ENCODE measurements around the gene ING1.

The ING1 gene

DNA sequence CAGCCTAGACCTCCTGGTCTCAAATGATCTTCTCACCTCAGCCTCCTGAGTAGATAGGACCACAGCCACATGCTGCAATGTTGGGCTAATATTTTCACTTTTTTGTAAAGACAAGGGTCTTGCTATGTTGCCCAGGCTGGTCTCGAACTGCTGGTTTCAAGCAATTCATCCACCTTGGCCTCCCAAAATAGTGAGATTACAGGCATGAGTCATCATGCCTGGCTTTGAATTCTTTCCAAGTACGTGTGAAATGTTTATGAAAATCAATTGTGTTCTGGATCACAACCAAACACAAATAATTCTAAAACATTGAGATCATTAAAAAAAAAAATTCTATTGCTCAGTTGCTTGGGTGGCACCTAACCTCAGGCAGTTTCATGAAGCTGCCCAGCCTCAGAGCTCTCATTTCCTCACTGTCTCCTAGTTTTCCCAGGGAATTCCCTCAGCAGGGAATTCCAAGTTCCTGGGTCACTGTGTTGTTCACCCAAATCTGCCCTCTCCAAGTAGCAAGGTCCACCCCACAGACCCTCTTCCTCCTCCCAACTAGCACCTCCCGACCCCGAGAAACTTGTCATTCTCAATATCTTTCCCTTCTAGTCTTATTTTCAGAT is 44.8 kb downstream of the ING1 start:
- Histone ChIP-seq H2BK5ac (ENCODE audit: low read depth, low read length, poor library complexity) (no peak overlapping the region), H3K27me3 (ENCODE audit: insufficient read depth, low read length) (no peaks in the 10 kb centered on the region), H3K9ac (ENCODE audit: low read length) (no peak overlapping the region), H3K23ac (ENCODE audit: low read length) (no peak overlapping the region), H3K4me3 (ENCODE audit: low read depth, low read length) (no peak overlapping the region), H3K18ac (ENCODE audit: low read length) (no peak overlapping the region), H3K4ac (ENCODE audit: low read depth, low read length) (no peak overlapping the region), H3K36me3 (ENCODE audit: control insufficient read depth in 1 of 2, insufficient read depth in 2 of 2, low read length in 2 of 2) (no peaks in the 10 kb centered on the region), H3K4me1 (ENCODE audit: control insufficient read depth in 1 of 2, insufficient read depth in 2 of 2, low read length in 2 of 2) (no peaks in the 10 kb centered on the region), H2AFZ (ENCODE audit: insufficient read depth, low read length, poor library complexity) (no peak overlapping the region), H2BK120ac (ENCODE audit: insufficient read depth, low read length, poor library complexity) (no peak overlapping the region), H3K9me3 (ENCODE audit: insufficient read depth, low read depth, low read length) (no peaks in the 10 kb centered on the region), H3K4me2 (ENCODE audit: low read length) (no peak overlapping the region), H3K14ac (ENCODE audit: low read length) (no peak overlapping the region), H4K8ac (ENCODE audit: low read depth, low read length) (no peak overlapping the region), H2BK12ac (ENCODE audit: low read length) (no peak overlapping the region), H4K12ac (ENCODE audit: low read depth, low read length) (no peak overlapping the region), H3K27ac (ENCODE audit: low read depth, low read length) (no peak overlapping the region), H2AK5ac (ENCODE audit: low read length) (no peak overlapping the region), H3K79me2 (ENCODE audit: control insufficient read depth, insufficient read depth, low read length, poor library complexity) (no peaks in the 10 kb centered on the region), H3K79me1 (ENCODE audit: low read length) (no peaks in the 10 kb centered on the region), H4K91ac (ENCODE audit: low read depth, low read length) (no peak overlapping the region)
- DNase-seq = no peak
- WGBS (ENCODE audit: extremely low coverage, insufficient coverage, insufficient read length) = no CpG with 5 or more reads among the region's 4 CpGs

DNA sequence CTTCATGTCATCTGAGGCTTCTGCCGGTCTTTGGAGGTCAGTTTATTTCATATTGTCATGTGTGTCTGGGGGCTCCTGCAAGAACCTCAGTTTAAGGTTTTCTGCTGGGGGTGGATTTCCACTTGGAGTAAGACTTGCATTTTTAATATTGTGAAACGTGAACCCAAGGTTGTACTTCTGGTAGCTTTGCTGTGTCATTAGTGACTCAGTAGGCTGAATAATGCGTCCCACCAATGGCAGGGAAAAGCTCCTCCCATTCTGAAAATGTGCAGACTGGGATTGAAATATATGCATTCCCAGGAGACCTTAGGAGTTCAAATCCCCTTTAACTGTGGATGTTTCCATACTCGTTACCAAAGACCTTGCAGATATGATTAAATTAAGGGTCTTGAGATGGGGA is 46.2 kb downstream of the ING1 start:
- no peak overlapping the region for H3K4ac ChIP-seq (ENCODE audit: low read depth, low read length)
- H3K9me3 ChIP-seq (ENCODE audit: insufficient read depth, low read depth, low read length) = no peaks in the 10 kb centered on the region
- no peaks in the 10 kb centered on the region for H3K79me1 ChIP-seq (ENCODE audit: low read length)
- no peak overlapping the region for H4K8ac ChIP-seq (ENCODE audit: low read depth, low read length)
- H3K9ac ChIP-seq (ENCODE audit: low read length) = no peak overlapping the region
- no peak overlapping the region for H2AFZ ChIP-seq (ENCODE audit: insufficient read depth, low read length, poor library complexity)
- H3K27ac ChIP-seq (ENCODE audit: low read depth, low read length) = no peak overlapping the region
- H2BK120ac ChIP-seq (ENCODE audit: insufficient read depth, low read length, poor library complexity) = no peak overlapping the region
- WGBS (ENCODE audit: extremely low coverage, insufficient coverage, insufficient read length) = no CpG with 5 or more reads among the region's 4 CpGs
- H3K18ac ChIP-seq (ENCODE audit: low read length) = no peak overlapping the region
- H3K27me3 ChIP-seq (ENCODE audit: insufficient read depth, low read length) = no peaks in the 10 kb centered on the region
- H4K12ac ChIP-seq (ENCODE audit: low read depth, low read length) = no peak overlapping the region
- H3K4me3 ChIP-seq (ENCODE audit: low read depth, low read length) = no peak overlapping the region
- no peak for DNase-seq
- H3K36me3 ChIP-seq (ENCODE audit: control insufficient read depth in 1 of 2, insufficient read depth in 2 of 2, low read length in 2 of 2) = no peaks in the 10 kb centered on the region
- H3K14ac ChIP-seq (ENCODE audit: low read length) = no peak overlapping the region
- H3K4me1 ChIP-seq (ENCODE audit: control insufficient read depth in 1 of 2, insufficient read depth in 2 of 2, low read length in 2 of 2) = no peaks in the 10 kb centered on the region
- H2BK5ac ChIP-seq (ENCODE audit: low read depth, low read length, poor library complexity) = no peak overlapping the region
- H4K91ac ChIP-seq (ENCODE audit: low read depth, low read length) = no peak overlapping the region
- no peak overlapping the region for H3K4me2 ChIP-seq (ENCODE audit: low read length)
- H3K23ac ChIP-seq (ENCODE audit: low read length) = no peak overlapping the region
- H3K79me2 ChIP-seq (ENCODE audit: control insufficient read depth, insufficient read depth, low read length, poor library complexity) = no peaks in the 10 kb centered on the region
- H2BK12ac ChIP-seq (ENCODE audit: low read length) = no peak overlapping the region
- H2AK5ac ChIP-seq (ENCODE audit: low read length) = no peak overlapping the region

DNA sequence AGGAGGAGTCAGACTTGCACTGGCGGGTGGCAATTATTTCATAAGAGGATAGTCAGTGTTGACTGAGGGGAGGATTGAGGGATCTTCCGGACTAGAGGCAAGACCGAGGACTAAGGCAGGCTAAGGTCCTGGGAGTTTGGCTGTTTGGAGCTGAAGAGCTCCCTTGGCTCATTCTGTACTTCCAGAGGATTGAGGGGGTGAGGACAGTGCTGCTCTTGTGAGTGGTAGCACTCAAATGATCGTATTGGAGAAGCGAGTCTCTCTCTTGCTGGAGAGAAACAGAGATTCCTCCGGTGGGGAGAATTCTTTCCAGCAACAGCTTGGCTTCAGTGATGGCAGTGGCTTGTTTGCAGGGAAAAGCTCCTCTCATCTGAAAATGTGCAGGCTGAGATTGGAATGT is 47.1 kb downstream of the ING1 start:
- no peaks in the 10 kb centered on the region for H3K79me1 ChIP-seq (ENCODE audit: low read length)
- no peak overlapping the region for H4K91ac ChIP-seq (ENCODE audit: low read depth, low read length)
- no peak for DNase-seq
- H3K79me2 ChIP-seq (ENCODE audit: control insufficient read depth, insufficient read depth, low read length, poor library complexity) = no peaks in the 10 kb centered on the region
- no peak overlapping the region for H4K8ac ChIP-seq (ENCODE audit: low read depth, low read length)
- no peak overlapping the region for H3K23ac ChIP-seq (ENCODE audit: low read length)
- no peaks in the 10 kb centered on the region for H3K27me3 ChIP-seq (ENCODE audit: insufficient read depth, low read length)
- no peak overlapping the region for H3K9ac ChIP-seq (ENCODE audit: low read length)
- no peak overlapping the region for H2BK120ac ChIP-seq (ENCODE audit: insufficient read depth, low read length, poor library complexity)
- no peak overlapping the region for H3K14ac ChIP-seq (ENCODE audit: low read length)
- no peak overlapping the region for H2AK5ac ChIP-seq (ENCODE audit: low read length)
- no peak overlapping the region for H2BK12ac ChIP-seq (ENCODE audit: low read length)
- no peak overlapping the region for H2BK5ac ChIP-seq (ENCODE audit: low read depth, low read length, poor library complexity)
- no peak overlapping the region for H3K4ac ChIP-seq (ENCODE audit: low read depth, low read length)
- no peak overlapping the region for H4K12ac ChIP-seq (ENCODE audit: low read depth, low read length)
- no CpG with 5 or more reads among the region's 6 CpGs for WGBS (ENCODE audit: extremely low coverage, insufficient coverage, insufficient read length)
- H3K4me1 ChIP-seq (ENCODE audit: control insufficient read depth in 1 of 2, insufficient read depth in 2 of 2, low read length in 2 of 2) = no peaks in the 10 kb centered on the region
- no peak overlapping the region for H3K4me2 ChIP-seq (ENCODE audit: low read length)
- no peaks in the 10 kb centered on the region for H3K36me3 ChIP-seq (ENCODE audit: control insufficient read depth in 1 of 2, insufficient read depth in 2 of 2, low read length in 2 of 2)
- no peaks in the 10 kb centered on the region for H3K9me3 ChIP-seq (ENCODE audit: insufficient read depth, low read depth, low read length)
- no peak overlapping the region for H3K27ac ChIP-seq (ENCODE audit: low read depth, low read length)
- no peak overlapping the region for H2AFZ ChIP-seq (ENCODE audit: insufficient read depth, low read length, poor library complexity)
- no peak overlapping the region for H3K4me3 ChIP-seq (ENCODE audit: low read depth, low read length)
- no peak overlapping the region for H3K18ac ChIP-seq (ENCODE audit: low read length)

DNA sequence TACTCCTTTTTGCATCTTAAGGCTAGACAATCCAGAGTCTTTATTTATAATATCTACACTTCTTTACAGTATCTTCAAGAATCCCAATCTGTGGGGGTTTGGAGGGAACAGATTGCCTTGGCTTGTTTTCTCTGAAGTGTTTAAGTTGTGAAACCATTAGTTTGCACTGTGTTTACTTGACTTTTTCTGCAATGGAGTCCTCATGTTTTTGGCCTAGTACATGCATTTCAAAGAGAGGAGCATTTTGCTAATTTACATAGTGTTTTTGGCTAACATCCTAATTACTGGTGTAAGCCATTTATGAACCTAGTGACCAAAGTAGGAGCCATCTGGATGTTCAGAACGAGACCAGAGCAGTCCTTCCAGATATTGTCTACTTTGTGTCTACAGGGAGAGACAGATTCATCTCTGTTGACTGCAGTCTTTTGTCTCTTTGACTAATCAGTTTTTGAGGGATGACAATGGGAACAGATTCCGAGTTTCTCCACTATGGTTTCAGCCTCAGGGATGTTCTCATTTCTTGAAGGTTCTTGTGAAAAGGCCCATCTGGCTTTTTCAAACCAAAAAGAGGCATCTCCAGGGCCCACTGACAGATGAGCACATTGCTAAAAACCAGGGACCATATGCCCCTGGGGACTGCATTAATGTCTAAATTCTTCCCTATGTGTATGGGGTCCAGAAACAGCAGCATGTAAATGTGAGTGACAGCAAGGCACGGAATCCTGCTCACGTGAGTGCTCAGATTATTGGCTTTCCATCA is 53.4 kb downstream of the ING1 start:
- H3K9me3 ChIP-seq (ENCODE audit: insufficient read depth, low read depth, low read length) = no peaks in the 10 kb centered on the region
- no peak overlapping the region for H3K14ac ChIP-seq (ENCODE audit: low read length)
- H3K9ac ChIP-seq (ENCODE audit: low read length) = no peak overlapping the region
- no CpG with 5 or more reads among the region's 4 CpGs for WGBS (ENCODE audit: extremely low coverage, insufficient coverage, insufficient read length)
- H3K4me1 ChIP-seq (ENCODE audit: control insufficient read depth in 1 of 2, insufficient read depth in 2 of 2, low read length in 2 of 2) = no peaks in the 10 kb centered on the region
- H2AK5ac ChIP-seq (ENCODE audit: low read length) = no peak overlapping the region
- H4K12ac ChIP-seq (ENCODE audit: low read depth, low read length) = no peak overlapping the region
- no peak overlapping the region for H4K8ac ChIP-seq (ENCODE audit: low read depth, low read length)
- H3K4me3 ChIP-seq (ENCODE audit: low read depth, low read length) = no peak overlapping the region
- no peaks in the 10 kb centered on the region for H3K36me3 ChIP-seq (ENCODE audit: control insufficient read depth in 1 of 2, insufficient read depth in 2 of 2, low read length in 2 of 2)
- H3K4me2 ChIP-seq (ENCODE audit: low read length) = no peak overlapping the region
- no peak overlapping the region for H3K4ac ChIP-seq (ENCODE audit: low read depth, low read length)
- H3K27ac ChIP-seq (ENCODE audit: low read depth, low read length) = no peak overlapping the region
- no peaks in the 10 kb centered on the region for H3K79me1 ChIP-seq (ENCODE audit: low read length)
- H2BK120ac ChIP-seq (ENCODE audit: insufficient read depth, low read length, poor library complexity) = no peak overlapping the region
- no peak overlapping the region for H3K23ac ChIP-seq (ENCODE audit: low read length)
- H2BK5ac ChIP-seq (ENCODE audit: low read depth, low read length, poor library complexity) = no peak overlapping the region
- no peak overlapping the region for H2BK12ac ChIP-seq (ENCODE audit: low read length)
- no peak overlapping the region for H2AFZ ChIP-seq (ENCODE audit: insufficient read depth, low read length, poor library complexity)
- H4K91ac ChIP-seq (ENCODE audit: low read depth, low read length) = no peak overlapping the region
- H3K79me2 ChIP-seq (ENCODE audit: control insufficient read depth, insufficient read depth, low read length, poor library complexity) = no peaks in the 10 kb centered on the region
- H3K27me3 ChIP-seq (ENCODE audit: insufficient read depth, low read length) = no peaks in the 10 kb centered on the region
- DNase-seq = no peak
- no peak overlapping the region for H3K18ac ChIP-seq (ENCODE audit: low read length)

All from trophoblast cell (in vitro differentiated cells and primary cell).